Inferior parietal cortex (tissue), 1 donor: ENCODE results near the gene MPST.

Experiments used
- DNase-seq: peaks from one replicate; pipeline ENCODE4 v3.0.0-alpha.2; 2016; ENCODE audit errors: extremely low spot score

MPST gene

DNA sequence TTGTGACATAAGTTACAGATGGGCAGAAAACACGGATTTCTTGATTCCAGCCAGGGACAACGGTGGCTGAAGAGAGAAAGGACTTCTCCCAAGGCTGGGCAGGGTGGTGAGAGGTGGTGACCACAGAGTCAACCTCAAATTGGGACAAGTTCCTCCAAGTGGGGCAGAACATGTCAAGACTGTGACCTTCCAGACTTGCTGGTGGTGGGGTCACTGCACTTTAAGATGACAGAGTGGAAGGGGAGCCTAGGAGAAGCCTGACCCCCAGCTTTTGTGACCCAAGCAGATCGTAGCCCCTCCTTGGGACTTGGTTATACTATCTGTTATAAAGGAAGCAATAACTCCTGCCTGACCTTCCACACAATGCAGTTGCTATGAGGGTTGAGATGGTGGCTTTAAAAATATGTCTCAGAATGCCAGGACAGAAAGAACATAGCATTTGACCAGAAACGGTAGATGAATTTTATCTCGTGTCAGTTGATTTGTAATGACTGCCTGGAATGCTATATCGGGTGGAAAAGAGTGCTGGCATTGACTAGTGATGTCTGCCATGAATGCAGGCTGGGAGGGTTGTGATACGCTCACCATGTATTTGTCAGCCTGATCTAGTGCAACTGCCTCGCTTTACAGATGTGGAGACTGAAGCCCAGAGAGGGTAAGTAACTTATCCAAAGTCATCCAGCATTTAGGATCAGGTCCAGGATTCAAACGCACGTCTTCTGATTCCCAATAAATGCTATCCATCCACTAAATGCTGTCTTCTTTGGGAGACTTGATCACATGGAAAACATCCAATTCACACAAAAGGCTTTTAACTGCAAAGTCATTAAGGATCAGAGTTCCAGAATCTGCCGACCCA is 18.6 kb upstream of the MPST start:
- DNase-seq = no peak

DNA sequence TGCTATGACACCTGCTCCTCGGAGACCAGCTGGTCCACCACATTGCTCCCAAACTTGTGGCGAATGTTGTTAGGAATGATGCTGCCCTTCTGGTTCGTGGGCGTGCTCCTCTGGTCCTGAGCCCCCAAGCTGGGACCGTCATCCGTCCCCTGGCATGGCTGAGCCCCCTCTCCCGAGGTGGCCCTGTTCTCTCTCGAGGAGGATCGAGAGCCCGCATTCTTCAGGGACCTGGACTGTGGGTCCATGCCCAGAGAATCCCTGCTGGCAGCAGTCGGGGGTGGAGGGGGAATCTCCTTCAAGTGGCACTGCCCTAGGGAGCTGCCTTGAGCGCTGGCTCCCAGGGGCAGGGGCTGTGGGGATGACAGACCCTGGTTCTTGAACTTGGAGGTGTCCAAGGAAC is 17.7 kb upstream of the MPST start:
- DNase-seq = no peak

- DNase-seq = no peak
These were observed 16.9 kb upstream of the MPST start for GRCh38 chr22:37002633-37003032.

- no peak for DNase-seq
These were observed 11.9 kb upstream of the MPST start for GRCh38 chr22:37007651-37008050.

DNA sequence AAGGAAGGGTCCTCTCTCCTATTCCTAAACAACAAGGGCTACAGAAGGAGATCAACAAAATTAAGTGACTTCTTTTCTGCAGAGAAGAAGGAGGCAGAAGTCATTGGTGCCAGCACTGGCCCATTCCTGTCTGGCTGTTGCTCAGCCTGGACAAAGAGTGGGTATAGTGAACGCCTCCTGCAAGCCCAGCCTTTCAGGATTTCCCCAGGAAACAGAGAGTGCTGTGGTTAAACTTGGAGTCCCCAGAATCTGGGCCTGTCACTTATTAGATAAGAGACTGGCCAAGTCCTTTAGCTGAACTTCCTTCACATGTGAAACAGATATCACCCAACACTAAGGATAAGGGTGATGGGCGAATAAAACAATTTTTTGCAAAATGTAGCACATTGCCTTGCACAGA is 11.2 kb upstream of the MPST start:
- no peak for DNase-seq

DNA sequence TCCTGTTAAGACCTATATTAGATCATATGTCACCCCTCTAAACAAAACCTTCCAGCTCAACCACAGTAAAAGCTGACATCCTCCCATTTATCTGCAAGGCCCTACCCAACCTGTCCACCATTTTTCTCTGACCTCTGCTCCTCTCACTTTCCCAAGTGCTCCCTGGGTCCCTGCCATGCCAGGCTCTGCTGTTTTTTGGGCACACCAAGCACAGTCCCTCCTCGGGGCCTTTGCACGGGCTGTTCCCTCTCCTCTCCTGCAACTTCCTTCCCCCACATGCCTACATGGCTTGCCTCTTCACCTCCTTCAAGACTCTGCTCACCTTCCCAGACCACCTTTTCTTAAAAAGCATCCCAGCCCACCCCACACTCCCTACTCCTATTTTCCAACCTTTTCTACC is 10.1 kb upstream of the MPST start:
- DNase-seq = no peak

GRCh38 chr22:37010174-37010573 is 9.4 kb upstream of the MPST start:
- no peak for DNase-seq

DNA sequence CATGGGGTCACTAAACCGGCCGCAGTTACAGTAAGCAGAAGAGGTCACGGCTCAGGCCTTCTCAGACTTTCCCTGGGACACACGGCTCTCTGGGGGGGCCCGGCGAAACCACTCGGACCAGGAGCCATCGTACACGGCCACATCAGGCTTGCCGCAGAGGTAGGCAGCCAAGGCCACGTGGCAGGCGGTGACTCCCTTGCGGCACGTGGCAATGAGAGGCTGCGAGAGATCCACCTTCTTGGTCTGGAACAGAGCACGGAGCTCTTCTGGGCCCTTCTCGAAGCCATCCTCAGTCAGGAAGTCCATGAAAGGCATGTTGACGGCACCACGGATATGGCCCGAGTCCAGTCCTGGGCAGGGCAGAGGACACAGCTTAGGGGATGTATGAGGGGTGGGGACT is 8.6 kb upstream of the MPST start:
- DNase-seq = no peak

GRCh38 chr22:37011472-37011871 is 8.1 kb upstream of the MPST start:
- DNase-seq = no peak

DNA sequence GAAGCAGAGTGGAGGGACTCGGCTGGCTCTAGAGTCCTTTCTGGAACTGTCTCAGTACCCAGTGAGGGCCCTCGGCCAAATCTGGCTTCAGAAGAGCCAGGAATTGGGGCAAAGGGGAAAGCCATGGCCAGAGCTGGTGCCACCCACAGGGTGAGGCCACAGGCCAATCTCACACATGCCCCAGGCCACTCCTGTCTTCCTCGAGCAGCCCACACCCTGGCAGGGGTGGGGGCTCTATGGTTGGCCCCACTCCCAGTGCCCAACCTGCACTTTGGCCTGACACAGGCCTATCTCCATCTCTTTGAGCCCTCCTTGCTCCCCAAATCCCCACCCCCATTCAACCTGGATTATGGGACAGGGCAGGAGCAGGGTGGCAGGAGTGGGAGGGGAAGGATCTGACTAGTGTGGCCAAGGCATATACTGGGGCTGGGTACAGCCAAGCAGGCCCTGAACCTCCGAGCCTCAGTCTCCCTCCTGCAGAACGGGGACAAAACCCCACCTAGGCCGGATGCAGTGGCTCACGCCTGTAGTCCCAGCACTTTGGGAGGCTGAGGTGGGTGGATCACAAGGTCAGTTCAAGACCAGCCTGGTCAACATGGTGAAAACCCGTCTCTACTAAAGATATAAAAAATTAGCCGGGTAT is 7.2 kb upstream of the MPST start:
- DNase-seq = no peak

DNA sequence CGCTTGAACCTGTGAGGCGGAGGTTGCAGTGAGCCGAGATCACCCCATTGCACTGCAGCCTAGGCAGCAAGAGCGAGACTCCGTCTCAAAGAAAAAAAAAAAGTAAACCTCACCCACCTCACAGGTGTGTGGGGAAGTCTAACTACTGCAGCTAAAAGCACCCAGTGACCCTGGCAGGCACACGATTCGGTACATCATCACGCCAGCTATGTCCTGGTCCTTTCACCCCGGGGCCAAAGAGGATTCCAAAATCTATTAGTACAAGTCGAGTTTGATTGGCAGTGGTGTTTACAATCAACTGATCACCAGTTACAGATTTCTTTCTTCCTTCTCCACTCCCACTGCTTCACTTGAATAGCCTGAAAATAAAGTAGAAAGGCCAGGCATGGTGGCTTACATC is 6.6 kb upstream of the MPST start:
- no peak for DNase-seq

DNA sequence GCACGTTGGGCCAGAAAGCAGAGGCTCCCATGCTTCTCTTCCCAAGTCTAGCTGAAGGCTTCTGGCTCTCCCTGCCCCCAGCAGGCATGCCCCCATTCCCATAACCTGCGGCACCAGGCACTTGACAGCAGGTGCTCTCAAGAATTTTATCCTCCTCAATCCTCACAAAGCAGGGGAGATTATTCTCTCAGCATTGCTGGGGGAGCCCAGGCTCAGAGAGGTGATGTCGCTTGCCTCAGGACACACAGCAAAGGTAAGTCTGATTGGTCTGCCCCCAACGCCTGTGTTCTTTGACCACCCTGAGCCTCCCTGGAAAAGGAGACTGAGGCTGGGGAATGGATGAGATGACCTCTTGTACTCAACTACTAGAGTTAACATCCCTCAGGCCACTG is 5.1 kb upstream of the MPST start:
- no peak for DNase-seq

- no peak for DNase-seq
These were observed 4.5 kb upstream of the MPST start for GRCh38 chr22:37014835-37015586.

DNA sequence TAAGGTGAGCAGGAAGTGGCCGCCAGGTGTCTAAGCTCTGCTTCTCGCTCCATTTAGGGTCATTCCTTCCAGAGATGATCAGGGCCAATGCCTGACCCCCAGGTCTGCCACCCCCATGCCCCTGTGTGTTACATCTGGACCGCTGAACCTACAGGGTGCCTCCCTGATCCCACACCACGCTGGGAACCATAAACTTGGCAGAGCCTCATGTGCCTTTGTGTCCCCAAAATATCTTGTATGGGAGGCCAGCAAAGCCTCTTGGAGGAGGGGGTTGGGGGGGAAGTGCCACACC is 4.0 kb upstream of the MPST start:
- DNase-seq = no peak

GRCh38 chr22:37016134-37016910 is 3.2 kb upstream of the MPST start:
- DNase-seq = no peak

- no peak for DNase-seq
These were observed 2.2 kb upstream of the MPST start for GRCh38 chr22:37017356-37017755.

- no peak for DNase-seq
These were observed 1.3 kb upstream of the MPST start for GRCh38 chr22:37018086-37018814.

GRCh38 chr22:37018815-37019308 is 680 bp upstream of the MPST start:
- peak; percentile 14 for DNase-seq

- DNase-seq = peak; percentile 22
These were observed 594 bp downstream of the MPST start for GRCh38 chr22:37020192-37020479.

DNA sequence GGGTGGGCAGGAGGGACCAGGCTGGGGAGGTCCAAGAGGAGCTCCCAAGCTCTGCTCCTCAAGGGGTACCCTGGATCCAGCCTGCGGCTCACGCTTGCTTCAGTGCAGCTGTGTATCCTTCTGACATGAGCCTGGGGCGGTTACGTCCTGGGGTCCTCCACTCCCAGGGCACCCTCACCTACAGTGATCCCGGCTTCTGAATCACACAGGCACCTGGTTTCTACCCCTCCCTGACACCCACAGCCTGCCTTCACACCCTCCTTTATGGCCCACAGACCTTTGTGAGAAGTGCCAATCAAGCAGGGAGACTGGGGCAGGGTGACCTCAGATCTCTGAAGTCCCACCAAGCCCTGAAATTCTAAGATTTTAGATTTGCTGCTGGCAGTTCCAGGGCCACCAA is 1.5 kb downstream of the MPST start:
- DNase-seq = no peak

GRCh38 chr22:37021710-37022482 is 2.4 kb downstream of the MPST start:
- peak; percentile 52 for DNase-seq
